EL (cell line): ENCODE data around the gene EGFL8.
A peak's percentile ranks its signal among the peaks of the same experiment; 100 is the strongest.

Source experiments
- DNase-seq: peaks from one replicate; pipeline ENCODE4 v3.0.0-alpha.2; 2016

EGFL8 gene

DNA sequence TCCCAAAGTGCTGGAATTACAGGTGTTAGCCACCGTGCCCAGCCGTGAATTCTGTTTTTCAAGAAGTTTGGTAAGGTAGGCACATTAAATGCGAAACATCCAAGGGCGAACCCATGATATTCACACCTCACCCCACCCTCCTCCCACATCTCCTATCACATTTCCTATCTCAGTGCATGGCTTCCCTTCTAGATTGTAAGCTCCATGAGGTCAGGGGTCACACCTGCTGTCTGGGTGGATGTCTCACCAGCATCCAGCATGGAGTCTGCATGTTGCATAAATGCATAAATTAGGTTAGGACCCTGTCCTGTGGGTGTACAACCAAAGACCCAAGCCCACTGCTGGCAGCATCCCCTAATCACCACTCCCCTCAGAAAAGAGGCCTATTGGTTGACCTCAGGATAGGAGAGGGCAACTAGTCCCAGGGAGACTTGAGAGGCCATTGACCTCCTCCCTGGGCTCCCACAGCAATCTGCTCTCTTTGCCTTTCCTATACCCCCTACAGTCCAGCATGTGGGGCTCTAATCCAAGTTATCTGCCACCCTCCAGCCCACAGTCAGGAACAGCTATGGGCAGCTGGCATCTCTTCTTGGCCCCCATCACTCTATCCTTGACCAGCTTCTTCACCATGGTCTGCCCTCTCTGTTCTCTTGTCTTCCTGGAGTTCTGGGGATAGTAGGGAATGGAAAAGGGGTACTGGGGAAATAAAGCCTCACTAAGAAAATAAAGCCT is 16.8 kb upstream of the EGFL8 start:
- no peak for DNase-seq

DNA sequence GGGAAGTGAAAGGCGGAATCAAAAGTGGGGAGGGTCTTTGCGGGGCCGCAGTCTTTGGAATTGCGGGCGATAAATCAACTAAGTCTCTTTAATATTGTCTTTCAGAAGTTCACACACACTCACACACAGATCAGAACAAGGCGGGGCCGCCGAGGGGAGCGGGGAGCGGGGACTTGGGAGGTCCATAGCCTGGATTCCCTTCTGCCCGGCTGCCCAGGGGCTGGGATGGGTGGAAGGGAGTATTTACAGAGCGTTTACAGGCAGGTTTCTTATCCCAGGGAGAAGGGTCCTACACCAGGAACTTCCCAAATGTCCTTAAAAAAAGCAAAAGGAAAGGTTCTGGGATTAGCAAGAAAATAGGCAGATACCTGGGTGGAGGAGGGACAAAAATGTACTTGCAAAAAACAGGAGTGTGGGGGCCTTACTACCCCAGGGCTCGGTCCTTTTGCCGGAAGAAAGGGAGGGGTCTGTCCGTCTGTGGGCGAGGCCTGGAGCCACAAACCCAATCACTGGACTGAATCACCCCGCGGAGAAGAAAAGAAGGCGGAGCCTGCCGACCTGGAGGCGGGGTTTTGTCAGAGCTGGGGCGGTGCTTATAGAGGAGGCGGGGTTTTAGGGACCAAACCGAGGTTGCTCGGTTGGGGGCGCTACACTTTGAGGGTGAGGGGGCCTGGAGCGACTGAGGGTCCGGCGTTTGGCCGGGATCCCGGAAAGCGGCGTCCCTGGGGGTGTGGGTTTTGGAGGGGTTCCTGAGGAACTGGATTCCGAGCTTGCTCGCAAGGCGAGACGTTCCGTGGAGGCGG is 15.9 kb upstream of the EGFL8 start:
- no peak for DNase-seq

DNA sequence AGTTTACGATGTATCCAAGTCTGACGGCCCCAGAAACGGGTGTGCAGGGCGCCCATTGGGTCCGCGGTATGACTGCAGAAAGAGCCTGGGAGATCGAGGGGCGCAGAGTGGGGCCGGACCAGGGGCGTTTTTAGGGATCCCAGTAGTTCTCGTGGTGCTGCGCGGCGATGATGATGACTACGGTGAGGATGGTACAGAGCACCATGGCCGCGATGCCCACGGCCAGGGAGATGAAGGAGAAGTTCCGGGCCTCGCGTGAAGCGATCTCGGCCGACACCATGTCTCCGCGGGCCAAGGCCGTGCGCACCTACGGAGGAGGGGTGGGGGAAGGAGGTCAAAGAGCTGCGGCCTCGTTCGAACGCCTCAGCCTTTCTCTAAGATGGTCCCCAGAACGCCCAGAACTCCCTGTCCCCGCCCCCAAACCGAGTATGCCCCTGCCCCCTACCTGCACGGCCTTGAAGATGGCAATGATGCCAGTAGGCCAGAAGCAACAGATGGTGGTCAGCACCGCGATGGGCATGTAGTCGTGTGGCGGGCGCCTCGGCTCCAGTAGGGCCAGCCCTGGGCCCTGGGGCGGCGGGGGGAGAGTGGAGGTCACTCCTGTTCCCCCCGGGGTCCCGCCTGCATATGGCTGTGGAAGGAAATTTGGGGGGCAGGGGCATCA is 15.2 kb upstream of the EGFL8 start:
- DNase-seq: no peak

DNA sequence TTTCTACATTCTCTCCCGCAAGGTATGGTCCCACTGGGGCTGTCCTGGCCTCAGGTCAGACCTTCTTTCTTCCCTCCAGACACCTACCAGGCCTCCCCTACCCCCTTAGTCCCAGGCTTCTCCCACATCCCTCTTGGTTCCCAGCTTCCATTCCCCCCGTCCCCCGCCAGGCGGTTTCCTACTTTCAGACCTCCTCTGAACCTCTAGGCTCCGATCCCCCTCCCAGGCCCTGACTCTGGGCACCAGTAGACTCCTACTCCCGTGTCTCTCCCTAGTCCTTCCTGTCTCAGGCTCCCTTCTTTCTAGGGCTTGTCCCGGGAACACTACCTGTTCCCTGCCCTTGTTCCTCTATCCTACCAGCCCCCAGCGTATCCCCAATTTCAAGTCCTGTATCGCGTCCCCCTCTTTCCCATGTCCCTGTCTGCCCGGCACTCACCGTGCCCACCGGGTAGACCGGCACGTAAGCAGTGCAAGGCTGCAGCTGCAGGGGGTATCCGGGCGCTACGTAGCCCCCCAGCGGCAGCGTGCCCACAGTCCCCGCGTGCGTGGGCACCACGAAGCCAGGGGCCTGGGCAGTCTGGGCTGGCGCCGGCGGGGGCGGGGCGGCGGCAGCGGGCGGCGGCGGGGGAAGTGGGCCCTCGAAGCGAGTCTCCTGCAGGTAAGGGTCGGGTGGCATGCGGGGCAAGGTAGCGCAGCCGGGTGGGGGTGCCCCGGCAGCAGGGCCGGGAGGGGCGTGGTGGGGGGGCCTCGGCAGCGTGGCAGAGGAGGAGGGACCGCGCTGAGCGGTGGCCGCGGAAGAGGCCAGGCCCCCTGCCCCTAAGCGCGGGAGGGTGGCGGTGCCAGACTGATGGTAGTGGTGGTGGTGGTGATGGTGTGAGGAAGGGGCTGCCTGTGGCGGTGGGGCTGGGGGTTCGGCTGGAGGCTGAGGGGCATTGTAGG is 14.2 kb upstream of the EGFL8 start:
- DNase-seq: no peak

DNA sequence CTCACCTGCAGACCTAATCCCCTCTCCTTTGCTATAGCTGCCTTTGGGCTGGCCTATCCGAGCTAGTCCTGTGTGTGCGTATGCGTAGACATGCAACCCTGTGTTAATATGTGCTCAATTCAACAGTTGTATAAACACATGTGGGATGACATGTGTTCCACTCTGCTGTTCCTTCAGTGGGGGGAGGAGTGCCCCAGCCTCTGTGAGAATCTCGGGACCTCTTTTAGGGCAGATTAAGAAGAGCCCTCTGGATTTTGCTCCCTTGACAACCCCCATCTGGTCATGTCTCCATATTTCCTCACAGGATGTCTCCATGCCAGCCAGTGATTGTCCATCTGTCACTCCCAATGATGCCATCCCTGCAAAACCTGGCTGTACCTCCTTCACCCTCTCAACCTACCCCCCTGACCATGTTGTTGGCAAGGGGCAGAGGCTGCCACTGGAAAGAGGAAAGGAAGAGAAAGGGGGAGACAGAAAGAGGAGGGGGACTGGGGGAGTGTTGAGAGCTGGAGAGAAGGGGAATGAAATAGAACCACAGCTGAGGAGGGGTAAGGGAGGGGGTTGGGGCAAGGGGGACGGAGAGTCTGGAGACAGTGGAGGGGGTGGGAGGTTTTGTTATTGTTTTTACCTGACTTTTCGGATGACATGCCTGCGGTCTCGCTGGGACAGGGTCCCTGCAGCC is 13.1 kb upstream of the EGFL8 start:
- no peak for DNase-seq

DNA sequence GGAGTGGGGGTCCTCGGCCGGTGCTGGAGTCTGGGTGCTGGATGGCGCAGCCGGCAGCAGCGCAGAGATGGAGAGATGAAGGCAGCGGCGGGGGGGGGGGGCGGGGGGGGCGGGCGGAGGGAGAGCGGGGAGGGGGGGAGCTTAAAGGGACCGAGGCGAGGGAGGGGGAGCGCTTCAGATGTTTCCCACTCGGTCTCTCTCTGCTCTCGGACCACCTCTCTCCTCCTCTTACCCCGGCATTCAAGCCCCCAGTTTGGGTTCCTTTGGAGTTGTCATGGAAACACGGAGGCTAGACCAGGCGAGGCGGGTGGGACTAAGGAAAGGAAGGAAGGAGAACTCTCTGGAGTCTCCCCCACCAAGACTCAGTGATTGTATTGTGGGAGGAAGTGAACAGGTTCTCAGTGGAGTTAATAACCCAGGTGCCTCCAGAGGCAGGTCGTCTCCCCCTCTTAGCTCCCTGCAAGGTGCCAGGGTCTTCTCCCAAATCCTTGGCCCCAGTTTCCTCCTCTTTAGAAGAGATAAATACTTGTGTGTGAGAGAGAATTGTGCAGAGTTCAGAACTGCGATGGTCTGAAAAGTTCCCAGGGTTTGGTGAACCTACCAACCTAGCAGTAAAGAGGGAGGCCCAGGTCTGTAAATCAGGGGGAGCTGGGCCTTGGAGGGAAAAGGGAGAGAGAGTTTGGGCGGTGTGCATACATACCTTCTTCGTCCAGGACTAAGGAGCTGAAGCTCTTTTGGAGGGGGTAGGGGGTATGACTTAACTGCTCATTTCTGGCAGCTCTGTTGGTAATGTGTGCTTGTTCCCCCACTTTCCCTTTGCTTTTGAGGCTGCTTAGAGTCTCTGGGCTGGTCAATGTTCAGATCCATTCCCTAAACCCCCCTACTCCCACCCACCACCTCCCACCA is 12.3 kb upstream of the EGFL8 start, which contains the start of gene PRRT1:
TSS of gene PRRT1 (minus strand) at position 77 of the 906 bp plus-strand sequence. CDS start 112 bp downstream, outside the sequence.
- DNase-seq: no peak

DNA sequence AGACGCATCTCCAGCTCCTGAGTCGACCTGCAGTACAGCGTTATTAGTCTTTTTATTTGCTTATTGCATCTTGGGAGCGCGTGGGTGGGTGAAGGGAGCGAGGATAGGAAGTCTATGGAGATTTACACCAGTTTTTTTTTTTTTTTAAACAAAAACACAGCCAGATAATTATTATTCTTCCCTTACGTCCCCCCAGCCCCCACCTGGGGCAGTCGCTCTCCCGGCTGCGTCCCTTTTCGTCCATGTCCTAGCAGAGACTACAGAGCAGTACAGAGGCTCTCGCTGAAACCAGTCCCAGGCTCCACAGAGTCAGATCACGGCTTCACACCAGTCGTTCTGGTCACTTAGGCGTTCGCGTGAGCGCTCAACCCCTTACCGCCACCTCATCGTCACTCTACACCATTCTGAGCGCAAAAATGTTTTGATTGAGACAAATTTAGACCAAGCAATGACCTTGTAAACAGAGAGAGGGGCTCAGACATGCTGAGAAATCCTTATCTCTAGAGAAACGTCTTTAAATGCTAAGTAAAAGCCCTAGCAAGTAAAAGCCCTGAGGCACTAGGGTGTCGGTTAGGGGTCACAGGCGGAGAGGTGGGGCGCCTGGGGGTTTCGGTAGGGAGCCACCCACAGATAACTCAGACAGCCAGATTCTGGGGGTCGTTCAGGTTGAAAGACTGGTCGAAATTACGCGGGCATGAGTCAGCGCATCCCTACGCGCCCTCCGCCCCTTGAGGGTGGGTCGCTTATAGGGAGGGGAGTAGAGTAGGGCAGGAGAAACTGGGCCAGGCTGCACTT is 11.4 kb upstream of the EGFL8 start:
- peak; percentile 60 for DNase-seq

DNA sequence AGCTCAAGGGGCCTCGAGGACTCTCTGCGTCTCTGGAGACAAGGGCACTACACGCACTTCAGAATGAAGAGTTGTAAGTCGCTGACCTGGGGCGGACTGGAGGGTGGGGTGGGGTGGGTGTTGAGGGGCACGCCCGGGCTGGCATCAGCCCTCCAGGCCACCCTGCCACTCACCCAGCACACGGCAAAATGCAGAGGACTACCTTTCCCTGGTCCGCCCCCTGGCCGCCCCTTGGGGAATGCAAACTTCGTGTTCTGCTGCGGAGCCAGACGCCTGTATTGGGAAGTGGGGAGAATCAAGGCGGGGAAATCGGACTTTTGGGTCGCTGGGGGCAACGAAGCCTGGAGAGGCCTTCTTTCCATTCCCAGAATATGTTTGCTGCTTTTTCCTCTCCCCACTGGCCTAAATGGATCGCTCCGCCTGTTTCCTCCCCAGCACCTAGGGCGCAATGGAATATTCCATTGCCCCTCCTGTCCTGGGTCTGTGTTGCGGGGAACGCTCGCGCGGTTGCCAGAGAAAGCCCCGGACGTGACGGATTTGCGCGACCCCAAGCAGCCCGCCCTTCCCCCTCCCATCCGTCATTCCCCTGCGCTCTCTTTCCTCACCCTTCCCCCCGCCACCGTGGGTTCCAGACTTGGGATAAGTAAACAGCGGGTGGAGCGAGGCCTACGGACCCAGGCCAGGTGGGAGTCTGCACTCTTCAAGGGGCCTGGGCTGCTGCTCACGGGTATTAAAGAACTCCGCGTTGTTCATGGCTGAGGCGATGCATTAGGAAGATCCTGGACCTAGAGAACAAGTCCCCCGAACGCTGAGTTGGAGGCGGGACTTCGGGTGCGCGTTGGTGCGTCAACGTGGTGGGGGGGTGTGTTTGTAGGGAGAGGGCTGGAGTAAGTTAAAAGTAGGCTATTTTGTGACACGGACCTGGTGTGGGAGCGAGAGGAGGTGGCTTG is 10.6 kb upstream of the EGFL8 start, which contains the start of gene PPT2:
TSS of gene PPT2 (plus strand) at position 578 of the 950 bp plus-strand sequence. CDS start 454 bp downstream, outside the sequence.
- DNase-seq: peak; percentile 91

DNA sequence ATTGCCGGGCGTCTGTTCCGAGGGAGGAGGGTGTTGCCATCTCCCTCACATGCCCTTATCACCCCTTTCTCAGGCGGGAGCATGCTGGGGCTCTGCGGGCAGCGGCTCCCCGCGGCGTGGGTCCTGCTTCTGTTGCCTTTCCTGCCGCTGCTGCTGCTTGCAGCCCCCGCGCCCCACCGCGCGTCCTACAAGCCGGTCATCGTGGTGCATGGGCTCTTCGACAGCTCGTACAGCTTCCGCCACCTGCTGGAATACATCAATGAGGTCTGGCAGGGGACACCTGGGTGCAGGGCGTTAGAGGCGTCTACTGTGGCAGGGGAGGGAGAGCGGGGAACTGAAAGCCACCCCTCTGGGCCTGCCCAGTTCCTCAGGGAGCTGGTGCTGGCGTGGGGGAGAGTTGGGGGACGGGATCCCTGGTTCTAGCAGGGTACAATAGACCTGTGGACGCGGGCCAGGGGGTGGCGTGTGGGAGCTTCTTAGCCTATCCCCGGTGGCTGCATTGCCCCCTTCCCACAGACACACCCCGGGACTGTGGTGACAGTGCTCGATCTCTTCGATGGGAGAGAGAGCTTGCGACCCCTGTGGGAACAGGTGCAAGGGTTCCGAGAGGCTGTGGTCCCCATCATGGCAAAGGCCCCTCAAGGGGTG is 9.8 kb upstream of the EGFL8 start:
- peak; percentile 67 for DNase-seq

DNA sequence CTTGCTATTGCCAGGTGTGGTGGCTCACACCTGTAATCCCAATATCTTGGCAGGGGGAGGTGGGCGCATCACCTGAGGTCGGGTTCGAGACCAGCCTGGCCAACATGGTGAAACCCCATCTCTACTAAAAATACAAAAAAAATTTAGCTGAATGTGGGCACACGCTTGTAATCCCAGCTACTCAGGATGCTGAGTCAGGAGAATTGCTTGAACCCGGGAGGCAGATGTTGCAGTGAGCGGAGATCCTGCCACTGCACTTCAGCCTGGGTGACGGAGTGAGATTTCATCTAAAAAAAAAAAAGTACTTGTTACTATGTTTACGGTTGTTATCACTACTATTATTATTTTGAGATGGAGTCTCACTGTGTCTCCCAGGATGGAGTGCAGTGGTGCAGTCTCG is 7.5 kb upstream of the EGFL8 start:
- no peak for DNase-seq

DNA sequence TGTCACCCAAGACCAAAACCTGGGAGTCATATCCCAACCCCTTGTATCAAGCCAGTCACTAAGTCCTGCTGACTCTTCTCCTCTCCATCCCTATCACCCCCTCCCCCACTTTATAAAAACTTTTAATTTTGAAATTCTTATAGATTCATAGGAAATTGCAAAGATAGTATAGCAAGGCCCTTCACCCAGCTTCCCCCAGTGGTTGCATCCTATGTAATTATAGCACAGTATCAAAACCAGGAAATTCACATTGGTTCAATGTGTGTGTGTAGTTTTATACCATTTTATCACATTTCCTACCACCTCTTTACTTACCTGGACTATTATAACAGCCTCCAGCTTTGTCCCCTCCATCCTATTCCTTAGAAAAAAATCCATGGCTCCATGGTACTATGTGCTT is 6.3 kb upstream of the EGFL8 start:
- DNase-seq: no peak

DNA sequence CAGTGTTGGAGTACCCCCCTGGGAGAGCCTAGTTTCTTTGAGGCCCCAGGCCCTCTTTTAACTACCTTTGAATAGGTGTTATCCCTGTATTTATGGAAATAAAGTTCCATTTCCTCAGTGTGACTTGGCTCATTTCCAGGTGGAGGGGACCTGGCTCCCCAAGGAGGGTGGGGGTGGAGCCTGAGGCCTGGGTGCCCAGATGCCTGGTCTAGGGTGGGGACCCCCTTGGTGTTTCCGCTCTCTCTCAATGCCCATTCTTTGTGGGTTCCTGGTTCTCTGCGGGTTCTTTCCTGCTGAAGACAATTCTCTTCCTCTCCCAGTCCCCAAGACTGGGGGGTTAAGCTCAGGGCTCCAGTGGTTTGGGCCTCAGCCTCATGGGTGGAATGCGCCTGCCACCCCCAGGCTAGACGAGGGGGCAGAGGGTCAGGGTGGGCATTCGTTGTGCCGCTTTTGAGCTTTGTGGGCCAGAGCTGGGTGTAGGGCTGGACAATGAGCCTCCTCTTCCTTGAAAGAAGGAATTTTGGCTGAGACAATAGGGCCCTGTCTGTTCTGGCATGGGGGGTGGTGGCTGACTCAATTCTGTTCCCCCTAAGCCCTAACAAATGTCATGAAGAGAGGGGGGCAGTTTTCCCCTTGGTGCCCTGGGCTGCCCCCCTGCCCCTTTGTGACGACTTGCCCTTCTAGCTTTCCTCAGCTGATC is 686 bp upstream of the EGFL8 start:
- DNase-seq: no peak

DNA sequence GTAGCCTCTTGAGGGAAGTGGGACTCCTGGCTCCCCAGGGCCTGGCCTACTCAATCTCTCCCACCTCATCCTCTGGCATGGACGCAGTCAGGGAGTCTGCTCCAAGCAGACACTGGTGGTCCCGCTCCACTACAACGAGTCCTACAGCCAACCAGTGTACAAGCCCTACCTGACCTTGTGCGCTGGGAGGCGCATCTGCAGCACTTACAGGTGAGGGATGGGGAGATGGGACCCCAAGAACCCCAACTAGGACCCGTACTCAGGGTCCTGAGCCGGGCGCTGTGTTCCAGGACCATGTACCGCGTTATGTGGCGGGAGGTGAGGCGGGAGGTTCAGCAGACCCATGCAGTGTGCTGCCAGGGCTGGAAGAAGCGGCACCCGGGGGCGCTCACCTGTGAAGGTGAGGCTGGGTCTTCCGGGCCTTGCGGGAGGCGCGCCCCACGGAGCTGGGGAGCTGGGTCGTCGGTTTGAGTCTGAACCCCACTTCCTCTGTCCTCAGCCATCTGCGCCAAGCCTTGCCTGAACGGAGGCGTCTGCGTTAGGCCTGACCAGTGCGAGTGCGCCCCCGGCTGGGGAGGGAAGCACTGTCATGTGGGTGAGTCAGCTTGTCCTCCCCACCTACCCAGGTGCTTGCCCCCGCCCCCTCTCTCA is 2.1 kb downstream of the EGFL8 start:
- DNase-seq: no peak

DNA sequence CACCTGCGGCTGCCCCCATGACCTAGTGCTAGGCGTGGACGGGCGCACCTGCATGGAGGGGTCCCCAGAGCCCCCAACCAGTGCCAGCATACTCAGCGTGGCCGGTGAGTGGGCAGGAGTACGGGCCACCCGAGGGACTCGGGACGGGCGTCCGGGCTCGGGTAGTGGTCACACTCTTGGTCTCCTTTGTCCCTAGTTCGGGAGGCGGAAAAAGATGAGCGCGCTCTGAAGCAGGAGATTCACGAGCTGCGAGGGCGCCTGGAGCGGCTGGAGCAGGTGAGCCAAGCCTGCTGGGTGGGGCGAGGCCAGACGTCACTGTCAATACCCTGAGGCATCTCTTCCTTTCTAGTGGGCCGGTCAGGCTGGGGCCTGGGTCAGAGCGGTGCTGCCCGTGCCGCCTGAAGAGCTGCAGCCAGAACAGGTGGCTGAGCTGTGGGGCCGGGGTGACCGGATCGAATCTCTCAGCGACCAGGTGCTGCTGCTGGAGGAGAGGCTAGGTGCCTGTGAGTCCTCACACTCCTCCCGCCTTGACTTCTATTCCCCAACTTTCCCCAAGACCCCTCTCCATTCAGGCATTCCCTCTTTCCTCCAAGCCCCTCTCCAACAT is 2.9 kb downstream of the EGFL8 start:
- no peak for DNase-seq

DNA sequence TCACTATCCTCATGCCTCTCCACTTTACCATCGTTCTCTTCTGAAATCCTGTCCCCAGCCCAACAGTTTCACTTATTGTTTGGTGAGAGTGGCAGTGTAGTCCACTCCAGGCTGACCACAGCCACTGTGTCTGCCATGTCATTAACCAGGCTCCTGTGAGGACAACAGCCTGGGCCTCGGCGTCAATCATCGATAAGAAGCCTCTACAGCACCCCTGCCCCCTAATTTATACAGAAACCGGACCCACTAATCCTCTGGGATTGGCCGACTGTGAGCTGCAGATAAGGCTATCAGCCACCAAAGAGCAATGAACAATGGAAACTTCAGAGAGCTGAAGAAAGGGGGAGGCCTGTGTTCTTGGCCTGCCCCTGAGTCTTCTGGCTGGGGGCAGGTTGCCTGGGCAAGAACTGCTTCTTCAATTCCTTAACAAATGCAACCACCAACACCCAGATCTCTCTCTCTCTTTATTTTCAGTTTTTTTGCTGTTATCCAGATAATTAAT is 3.4 kb downstream of the EGFL8 start:
- no peak for DNase-seq

DNA sequence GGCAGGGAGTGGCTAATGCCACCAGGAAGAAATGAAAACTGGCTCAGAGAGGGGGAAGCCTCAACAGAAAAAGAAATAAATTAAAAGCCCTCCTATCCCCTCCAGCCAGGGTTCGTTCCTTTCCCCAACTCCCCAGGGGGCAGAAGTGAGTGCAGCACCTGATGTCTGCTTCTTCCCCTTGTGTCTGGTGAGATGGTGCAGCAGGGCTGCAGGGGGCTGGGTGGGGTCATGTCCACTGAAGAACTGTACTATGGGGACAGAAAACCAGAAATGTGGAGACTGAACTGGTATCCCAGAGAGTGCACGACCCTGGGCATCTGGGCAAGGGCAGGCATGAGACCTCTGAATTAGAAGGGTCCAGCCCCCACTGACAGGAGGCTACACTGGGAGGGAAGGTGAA is 4.0 kb downstream of the EGFL8 start:
- no peak for DNase-seq
